SK-N-MC (cell line): Measurements from ENCODE around the gene ACLY.
"Not testable (repeated sequence)": the region's sequence is repeated elsewhere in the genome, so short reads cannot be mapped to it uniquely, and the experiment has no call there.

ENCODE experiments used
- EZH2 ChIP-seq: fragments of 200-600 bp; sonication (generic); IDR thresholded peaks from one replicate; pipeline ENCODE4 v1.6.1; 2017; ENCODE audit warnings: antibody characterized with exemption
- POLR2AphosphoS5 ChIP-seq: IDR thresholded peaks from 2 replicates; pipeline ENCODE4 v1.6.1; 2012; ENCODE audit warnings: mild to moderate bottlenecking, low read depth, low read length, borderline replicate concordance

DNA sequence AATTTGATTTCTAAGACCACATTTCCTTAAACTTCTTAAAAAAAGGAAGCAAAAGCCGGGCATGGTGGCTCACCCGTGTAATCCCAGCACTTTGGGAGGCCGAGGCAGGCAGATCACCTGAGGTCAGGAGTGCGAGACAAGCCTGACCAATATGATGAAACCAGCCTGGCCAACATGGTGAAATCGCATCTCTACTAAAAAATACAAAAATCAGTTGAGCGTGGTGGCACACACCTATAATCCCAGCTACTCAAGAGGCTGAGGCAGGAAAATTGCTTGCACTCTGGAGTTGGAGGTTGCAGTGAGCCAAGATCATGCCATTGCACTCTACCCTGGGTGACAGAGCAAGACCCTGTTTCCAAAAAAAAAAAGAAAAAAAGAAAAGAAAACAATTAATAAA is 78.0 kb downstream of the ACLY start:
- TF ChIP-seq POLR2AphosphoS5, EZH2: not testable (repeated sequence)
